GM21723 (cell line): ENCODE data around the gene FRG1.
"Not testable (repeated sequence)": the region's sequence is repeated elsewhere in the genome, so short reads cannot be mapped to it uniquely, and the experiment has no call there.

Experiments
- ATAC-seq: cut with Tn5 transposase; IDR thresholded peaks from one replicate; pipeline ENCODE4 v1.9.1; 2021; ENCODE audit warnings: mild to moderate bottlenecking, moderate library complexity; ENCODE audit not compliant: unreplicated experiment

FRG1 gene

GRCh38 chr4:189984661-189985060 is 44.0 kb downstream of the FRG1 start:
- not testable (repeated sequence) for ATAC-seq

GRCh38 chr4:189985651-189986243 is 45.1 kb downstream of the FRG1 start:
- ATAC-seq: not testable (repeated sequence)

GRCh38 chr4:189988877-189989431 is 48.3 kb downstream of the FRG1 start:
- ATAC-seq: no peak

GRCh38 chr4:189989941-189990340 is 49.3 kb downstream of the FRG1 start:
- not testable (repeated sequence) for ATAC-seq
